ENCODE results near the gene DCST2.

Gene DCST2

DNA sequence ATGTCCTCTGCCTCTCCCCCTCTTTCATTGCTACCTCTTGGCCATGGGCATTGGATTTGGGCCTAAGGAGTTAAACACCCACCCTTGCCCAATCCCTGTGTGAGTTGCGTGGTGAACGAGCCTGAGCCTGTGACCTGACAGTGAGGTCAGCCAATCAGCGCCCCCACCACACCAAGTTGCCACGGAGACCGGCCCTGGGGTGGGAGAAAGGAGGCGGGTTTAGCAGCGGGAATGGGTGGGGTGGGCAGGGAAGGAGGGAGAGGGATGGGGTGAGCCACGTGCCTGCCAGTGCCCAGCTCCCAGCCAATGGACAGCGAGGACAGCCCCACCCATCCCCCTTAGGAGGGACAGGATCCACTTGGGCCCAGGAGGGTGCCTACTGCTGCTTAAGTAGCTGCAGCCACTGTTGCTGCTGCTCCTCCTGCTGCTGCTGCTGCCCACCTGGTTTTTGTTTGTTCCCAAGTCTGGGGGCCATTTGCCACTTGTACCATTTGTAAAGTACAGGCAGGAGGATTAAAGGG lies 21.5 kb downstream of the DCST2 start:
- no peaks in the 10 kb centered on the region for H3K27me3 Mint-ChIP-seq
- DNase-seq, result peak; percentile 68
- peak overlapping the region; percentile 93 for H3K4me3 Mint-ChIP-seq
- CTCF ChIA-PET, result interaction anchor here (0.6 to 5.0 kb wide), 7 partner anchors 8 to 50 kb away, joined by 3 to 21 read pairs (median 6); partner anchors contain the start of gene ADAM15
- H3K9me3 Mint-ChIP-seq, result no peaks in the 10 kb centered on the region
- H3K4me1 Mint-ChIP-seq, result peaks cover 84% of the 10 kb centered on the region
- H3K36me3 Mint-ChIP-seq, result peaks cover 52% of the 10 kb centered on the region
- H3K27ac Mint-ChIP-seq, result peak overlapping the region; percentile 87

DNA sequence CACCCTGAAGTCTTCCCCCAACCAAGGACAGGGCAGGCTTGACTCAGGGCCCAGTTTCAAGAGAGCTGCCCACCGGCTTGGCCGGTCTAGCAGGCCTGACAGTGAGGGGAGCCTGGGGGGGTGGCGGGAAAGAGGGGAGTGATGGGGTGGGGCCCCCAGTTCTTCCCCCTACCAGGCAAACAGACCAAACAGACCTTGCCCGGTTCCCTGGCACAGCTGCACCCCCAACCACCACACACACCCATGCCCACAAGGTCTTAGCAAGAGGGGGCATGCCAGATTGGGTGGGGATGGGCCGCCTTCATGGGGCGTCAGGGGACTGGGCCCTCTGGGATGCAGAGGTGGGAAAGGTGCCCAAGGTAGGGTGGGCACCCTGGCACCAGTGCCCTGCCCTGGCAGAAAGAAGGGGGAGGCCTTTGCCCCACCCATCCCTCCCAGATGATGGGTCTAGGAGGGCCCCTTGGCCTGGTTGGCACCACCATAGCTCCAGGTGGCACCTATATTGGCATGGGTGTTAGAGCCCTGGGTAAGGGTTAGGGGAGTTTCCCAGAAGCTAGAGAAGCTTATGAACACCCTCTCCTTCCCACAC lies 22.1 kb downstream of the DCST2 start:
- peak overlapping the region; percentile 90 for H3K27ac Mint-ChIP-seq
- no peaks in the 10 kb centered on the region for H3K27me3 Mint-ChIP-seq
- peaks cover 47% of the 10 kb centered on the region for H3K36me3 Mint-ChIP-seq
- DNase-seq, result no peak
- H3K9me3 Mint-ChIP-seq, result no peaks in the 10 kb centered on the region
- CTCF ChIA-PET, result interaction anchor here (0.6 to 5.0 kb wide), 5 partner anchors 12 to 50 kb away, joined by 3 to 21 read pairs (median 6); partner anchors contain the start of gene ADAM15
- H3K4me1 Mint-ChIP-seq, result peaks cover 84% of the 10 kb centered on the region
- H3K4me3 Mint-ChIP-seq, result peak overlapping the region; percentile 93

- CTCF ChIA-PET, result interaction anchor here (0.6 to 5.0 kb wide), 4 partner anchors 12 to 451 kb away, joined by 3 to 21 read pairs (median 3); no protein-coding TSS in a partner anchor
- H3K36me3 Mint-ChIP-seq, result peaks cover 43% of the 10 kb centered on the region
- H3K27ac Mint-ChIP-seq, result peak overlapping the region; percentile 90
- H3K9me3 Mint-ChIP-seq, result no peaks in the 10 kb centered on the region
- H3K27me3 Mint-ChIP-seq, result no peaks in the 10 kb centered on the region
- DNase-seq, result no peak
- peaks cover 84% of the 10 kb centered on the region for H3K4me1 Mint-ChIP-seq
- peak overlapping the region; percentile 93 for H3K4me3 Mint-ChIP-seq
These were observed 22.6 kb downstream of the DCST2 start for GRCh38 chr1:155011004-155011416.

DNA sequence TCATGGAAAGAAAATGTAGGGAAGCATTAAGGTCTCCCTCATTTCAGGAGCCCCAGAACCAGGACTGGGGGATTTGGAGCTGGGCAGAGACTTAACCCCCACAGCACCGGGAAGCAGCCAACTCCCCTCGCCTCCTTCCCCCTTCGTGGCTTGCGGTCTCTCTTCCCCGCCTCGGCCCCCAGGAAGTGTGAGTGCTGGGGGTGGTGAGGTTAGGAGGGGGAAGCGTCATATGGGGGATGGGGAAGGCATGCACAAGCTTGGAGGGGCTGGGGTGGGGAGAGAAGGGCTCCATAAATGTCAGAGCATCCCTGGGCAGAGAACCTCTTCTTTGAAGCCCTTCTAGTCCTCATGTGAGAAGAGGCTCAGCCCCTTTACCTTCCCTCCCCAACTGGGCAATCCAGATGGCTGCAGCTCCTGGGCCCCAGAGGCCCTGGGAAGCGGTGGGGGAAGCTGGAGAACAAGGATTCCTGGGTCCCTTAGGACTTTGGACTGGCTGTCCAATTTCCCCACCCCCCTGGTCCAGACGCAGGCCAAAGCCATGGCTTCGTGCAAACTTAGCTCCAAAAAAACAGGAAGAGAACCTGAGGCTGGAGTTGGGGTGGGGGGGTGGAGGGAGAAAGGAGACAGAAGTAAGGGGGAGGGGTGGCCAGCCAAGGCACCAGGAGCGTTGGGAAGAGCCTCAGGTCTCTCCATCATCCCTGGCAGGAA lies 23.2 kb downstream of the DCST2 start:
- Mint-ChIP-seq H3K4me3 (peak overlapping the region; percentile 93), H3K27ac (peak overlapping the region; percentile 90), H3K4me1 (peaks cover 84% of the 10 kb centered on the region), H3K27me3 (no peaks in the 10 kb centered on the region), H3K9me3 (no peaks in the 10 kb centered on the region), H3K36me3 (peaks cover 36% of the 10 kb centered on the region)
- DNase-seq, result peak; percentile 51
- CTCF ChIA-PET, result interaction anchor here (0.6 to 5.0 kb wide), 4 partner anchors 11 to 450 kb away, joined by 3 to 21 read pairs (median 3); no protein-coding TSS in a partner anchor

GRCh38 chr1:155009742-155010141 lies 23.8 kb downstream of the DCST2 start:
- Mint-ChIP-seq H3K36me3 (peaks cover 34% of the 10 kb centered on the region), H3K27ac (peak overlapping the region; percentile 90), H3K9me3 (no peaks in the 10 kb centered on the region), H3K27me3 (no peaks in the 10 kb centered on the region), H3K4me3 (peak overlapping the region; percentile 93), H3K4me1 (peaks cover 82% of the 10 kb centered on the region)
- DNase-seq, result no peak
- CTCF ChIA-PET, result interaction anchor here (1.2 to 5.0 kb wide), 4 partner anchors 10 to 163 kb away, joined by 3 to 21 read pairs (median 4); partner anchors contain the start of gene KRTCAP2

DNA sequence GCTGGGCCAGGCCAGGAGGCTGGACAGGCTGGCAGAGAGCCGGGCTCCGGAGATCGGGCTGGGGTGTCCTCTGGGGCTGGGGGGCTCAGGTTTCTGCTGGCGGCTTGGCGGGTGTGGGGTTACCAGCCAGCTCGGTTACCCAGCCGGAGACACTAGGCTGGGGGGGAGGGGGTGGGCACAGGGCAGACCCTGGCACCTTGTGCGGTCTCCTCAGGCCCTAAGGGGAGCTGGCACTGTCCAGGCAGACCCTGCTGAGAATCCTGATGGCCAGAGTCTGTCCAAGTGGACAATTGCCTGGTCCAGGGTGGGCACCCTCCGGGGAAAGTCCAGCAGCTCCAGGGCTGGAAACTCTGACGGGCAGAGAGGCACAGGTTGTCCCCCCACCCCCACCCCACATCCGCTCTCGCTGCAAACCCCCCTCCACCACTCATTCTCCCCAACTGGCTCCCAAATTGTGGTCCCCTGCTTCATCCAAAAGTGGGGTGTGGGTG lies 24.3 kb downstream of the DCST2 start:
- DNase-seq, result peak; percentile 49
- Mint-ChIP-seq H3K27me3 (no peaks in the 10 kb centered on the region), H3K36me3 (peaks cover 34% of the 10 kb centered on the region), H3K4me3 (peak overlapping the region; percentile 93), H3K4me1 (peaks cover 82% of the 10 kb centered on the region), H3K27ac (peak overlapping the region; percentile 90), H3K9me3 (no peaks in the 10 kb centered on the region)
- CTCF ChIA-PET, result interaction anchor here (0.7 to 5.0 kb wide), 7 partner anchors 7 to 163 kb away, joined by 4 to 41 read pairs (median 4); partner anchors contain the start of genes KRTCAP2 and PBXIP1

- Mint-ChIP-seq H3K4me3 (peak overlapping the region; percentile 93), H3K9me3 (no peaks in the 10 kb centered on the region), H3K27ac (peak overlapping the region; percentile 90), H3K27me3 (no peaks in the 10 kb centered on the region), H3K4me1 (peaks cover 79% of the 10 kb centered on the region), H3K36me3 (peaks cover 30% of the 10 kb centered on the region)
- CTCF ChIA-PET, result interaction anchor here (0.7 to 4.0 kb wide), 6 partner anchors 8 to 164 kb away, joined by 4 to 41 read pairs (median 4); partner anchors contain the start of genes KRTCAP2 and PBXIP1
- peak; percentile 79 for DNase-seq
These were observed 25.3 kb downstream of the DCST2 start for GRCh38 chr1:155008015-155008941.

DNA sequence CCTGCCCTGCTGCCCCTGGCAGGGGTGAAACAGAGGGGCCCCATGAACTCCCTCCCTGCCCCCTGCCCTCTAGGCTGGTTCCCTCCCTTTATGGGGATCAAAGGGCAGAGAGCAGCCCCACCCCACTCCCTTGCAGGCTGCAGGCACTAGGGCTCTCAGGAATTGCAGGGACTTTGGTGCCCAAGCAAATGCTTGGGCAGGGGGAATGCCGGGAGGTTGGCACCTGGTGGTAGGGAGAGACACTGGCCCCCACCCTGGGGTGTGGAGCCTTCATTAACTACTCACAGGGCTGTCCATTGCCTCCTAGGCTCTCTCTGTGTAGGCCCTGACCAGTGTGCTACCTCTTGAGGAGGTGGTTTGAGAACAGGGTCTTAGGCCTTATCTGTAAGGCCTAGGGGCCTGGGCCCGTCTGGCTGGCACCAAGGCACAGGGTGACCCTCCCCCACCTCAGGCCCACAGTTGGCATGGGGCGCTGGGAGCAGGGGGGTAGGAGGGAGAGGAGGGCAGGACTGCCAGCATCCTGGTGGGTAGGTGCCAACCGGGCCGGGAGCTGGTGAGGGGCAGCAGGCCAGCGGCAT lies 26.2 kb downstream of the DCST2 start:
- peak overlapping the region; percentile 41 for H3K4me3 Mint-ChIP-seq
- peaks cover 22% of the 10 kb centered on the region for H3K36me3 Mint-ChIP-seq
- H3K27ac Mint-ChIP-seq, result peak overlapping the region; percentile 87
- H3K4me1 Mint-ChIP-seq, result peaks cover 70% of the 10 kb centered on the region
- no peaks in the 10 kb centered on the region for H3K27me3 Mint-ChIP-seq
- CTCF ChIA-PET, result interaction anchor here (1.5 to 4.0 kb wide), 3 partner anchors 8 to 78 kb away, joined by 4 to 41 read pairs (median 8); no protein-coding TSS in a partner anchor
- H3K9me3 Mint-ChIP-seq, result no peaks in the 10 kb centered on the region
- peak; percentile 29 for DNase-seq

DNA sequence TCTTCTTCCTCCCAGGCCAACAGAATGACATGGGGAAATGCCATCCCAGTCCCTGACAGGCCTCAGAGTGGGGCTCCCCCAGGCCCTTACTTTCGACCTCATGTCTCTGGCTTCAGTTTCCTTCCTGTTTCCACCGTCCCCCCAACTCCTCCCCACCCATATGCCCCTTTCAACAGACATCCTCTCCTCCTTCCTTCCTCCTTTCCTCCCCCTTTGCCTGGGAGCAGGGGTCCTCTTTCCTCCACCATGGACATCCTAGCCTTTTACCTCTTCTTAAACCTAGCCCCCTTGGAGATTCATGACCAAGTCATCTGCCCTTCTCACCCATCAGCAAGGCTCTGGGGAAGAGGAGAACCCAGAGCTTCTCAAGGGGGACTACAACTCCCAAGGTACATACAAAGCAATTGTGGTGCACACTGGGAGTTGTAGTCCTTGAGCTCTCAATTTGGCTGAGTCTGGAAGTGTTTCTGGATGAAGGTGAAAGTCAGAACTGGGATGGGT lies 26.9 kb downstream of the DCST2 start:
- Mint-ChIP-seq H3K9me3 (no peaks in the 10 kb centered on the region), H3K36me3 (peaks cover 22% of the 10 kb centered on the region), H3K27ac (peak overlapping the region; percentile 87), H3K27me3 (no peaks in the 10 kb centered on the region), H3K4me1 (peaks cover 64% of the 10 kb centered on the region), H3K4me3 (peak overlapping the region; percentile 52)
- peak; percentile 62 for DNase-seq
- CTCF ChIA-PET, result interaction anchor here (4.0 kb wide), 1 partner anchor 10 kb away, joined by 41 read pairs; no protein-coding TSS in a partner anchor

- peaks cover 17% of the 10 kb centered on the region for H3K36me3 Mint-ChIP-seq
- H3K27me3 Mint-ChIP-seq, result no peaks in the 10 kb centered on the region
- CTCF ChIA-PET, result interaction anchor here (1.0 to 4.3 kb wide), 3 partner anchors 11 to 80 kb away, joined by 4 to 41 read pairs (median 17); no protein-coding TSS in a partner anchor
- H3K9me3 Mint-ChIP-seq, result no peaks in the 10 kb centered on the region
- peak overlapping the region; percentile 98 for H3K4me3 Mint-ChIP-seq
- peaks cover 55% of the 10 kb centered on the region for H3K4me1 Mint-ChIP-seq
- peak; percentile 50 for DNase-seq
- H3K27ac Mint-ChIP-seq, result peak overlapping the region; percentile 89
These were observed 28.2 kb downstream of the DCST2 start for GRCh38 chr1:155005076-155006011.

GRCh38 chr1:155004352-155005075 lies 29.1 kb downstream of the DCST2 start:
- Mint-ChIP-seq H3K27me3 (no peaks in the 10 kb centered on the region), H3K27ac (peak overlapping the region; percentile 89), H3K4me3 (peak overlapping the region; percentile 98), H3K9me3 (no peaks in the 10 kb centered on the region), H3K36me3 (peaks cover 10% of the 10 kb centered on the region), H3K4me1 (peaks cover 58% of the 10 kb centered on the region)
- CTCF ChIA-PET, result interaction anchor here (1.0 to 4.3 kb wide), 3 partner anchors 9 to 81 kb away, joined by 4 to 17 read pairs (median 7); no protein-coding TSS in a partner anchor
- DNase-seq, result no peak
